Dedifferentiated amniotic fluid mesenchymal stem cell (primary cell): Measurements from ENCODE around the gene BAD.
"Not testable (repeated sequence)": the region's sequence is repeated elsewhere in the genome, so short reads cannot be mapped to it uniquely, and the experiment has no call there.

Experiments used
- DNase-seq: peaks from one replicate; pipeline ENCODE4 v3.0.0-alpha.2; 2016; ENCODE audit errors: extremely low spot score

Gene BAD

GRCh38 chr11:64256300-64256699 lies 28.2 kb downstream of the BAD start:
- no peak for DNase-seq

GRCh38 chr11:64255135-64256128 lies 29.0 kb downstream of the BAD start:
- DNase-seq, result no peak

DNA sequence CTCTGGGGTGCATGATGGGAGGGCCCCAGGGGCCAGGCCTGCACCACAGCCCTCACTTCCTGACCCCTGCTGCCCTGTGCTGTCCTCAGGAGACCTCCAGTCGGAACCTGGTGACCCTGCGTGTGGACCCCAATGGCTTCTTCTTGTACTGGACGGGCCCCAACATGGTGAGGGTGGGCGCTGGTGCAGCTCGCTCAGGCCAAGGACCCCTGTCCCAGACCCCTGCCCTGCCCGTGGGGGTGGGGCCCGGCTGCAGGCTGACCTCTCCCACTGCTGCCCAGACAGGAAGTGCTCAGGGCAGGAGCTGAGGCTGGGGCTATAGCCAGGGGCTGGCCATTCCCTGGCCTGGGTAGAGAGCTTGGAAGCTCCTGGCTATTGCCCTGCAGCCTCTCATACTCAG lies 30.1 kb downstream of the BAD start:
- DNase-seq, result no peak

DNA sequence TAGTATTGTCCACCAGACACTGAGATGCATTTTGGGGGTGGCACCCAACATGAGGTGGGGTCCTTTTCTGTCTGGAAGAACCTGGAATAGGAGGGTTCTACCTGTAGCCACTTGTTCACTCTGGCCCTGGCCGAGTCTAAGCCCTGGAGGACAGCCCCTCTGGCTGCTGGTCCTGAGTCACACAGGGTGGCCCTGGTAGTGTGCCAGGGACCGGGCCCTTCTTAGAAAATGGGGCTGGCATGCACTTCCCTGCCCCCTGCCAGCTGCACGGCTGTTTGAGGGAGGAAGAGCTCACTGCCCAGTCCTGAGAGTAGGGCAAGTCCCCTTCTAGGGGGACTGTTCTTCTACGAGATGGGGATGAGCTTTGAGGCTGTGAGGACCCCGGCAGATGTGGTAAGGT lies 31.0 kb downstream of the BAD start:
- DNase-seq, result no peak

GRCh38 chr11:64253043-64253442 lies 31.4 kb downstream of the BAD start:
- no peak for DNase-seq

DNA sequence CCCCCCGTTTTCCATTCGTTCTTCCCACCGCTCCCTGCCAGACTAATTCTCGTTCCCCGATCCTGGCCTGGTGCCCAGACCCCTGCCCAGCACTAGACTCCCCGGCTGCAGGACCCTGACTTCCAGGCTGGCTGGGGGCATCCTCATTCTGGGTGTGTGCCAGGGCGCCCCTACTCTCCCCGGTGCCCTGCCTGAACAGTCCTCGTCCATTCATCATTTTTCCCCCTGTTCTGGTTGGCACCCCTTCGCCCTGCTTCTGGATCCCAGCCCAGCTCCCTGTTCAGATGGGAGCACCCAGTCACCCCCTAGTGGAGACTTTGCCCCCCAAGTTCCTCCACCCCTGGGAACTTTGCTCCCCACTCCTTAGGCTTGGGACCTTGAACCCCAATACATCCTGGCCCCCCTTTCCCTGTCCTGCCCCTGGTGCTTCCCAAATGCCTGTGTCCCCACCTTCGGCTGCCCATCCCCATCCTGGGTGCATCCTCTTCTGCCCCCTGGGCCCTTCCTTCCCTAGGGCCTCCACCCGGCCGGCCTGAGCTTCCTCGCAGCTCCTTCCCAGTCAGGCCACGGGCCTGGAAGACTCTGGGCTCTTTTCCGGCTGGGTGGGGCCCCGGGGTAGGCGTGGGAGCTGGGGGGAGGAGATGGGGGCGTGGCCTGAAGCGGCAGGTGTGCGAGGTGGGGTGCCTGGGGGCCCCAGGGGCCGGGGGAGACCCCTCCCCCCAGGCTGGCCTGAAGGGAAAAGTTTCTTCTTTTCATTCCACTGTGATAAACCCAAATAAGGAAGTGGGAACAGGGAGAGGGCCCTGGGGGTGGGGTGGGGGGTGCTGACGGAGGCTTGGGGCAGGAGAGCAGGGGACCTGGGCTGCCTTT lies 32.2 kb downstream of the BAD start:
- no peak for DNase-seq

- DNase-seq, result no peak
These were observed 32.8 kb downstream of the BAD start for GRCh38 chr11:64251753-64252002.

- DNase-seq, result peak; percentile 31
These were observed 33.3 kb downstream of the BAD start, which contains the start of gene PLCB3 for GRCh38 chr11:64251016-64251752. Gene PLCB3 (plus strand): TSS chr11:64251530. CDS start chr11:64251650, 120 bp downstream.

DNA sequence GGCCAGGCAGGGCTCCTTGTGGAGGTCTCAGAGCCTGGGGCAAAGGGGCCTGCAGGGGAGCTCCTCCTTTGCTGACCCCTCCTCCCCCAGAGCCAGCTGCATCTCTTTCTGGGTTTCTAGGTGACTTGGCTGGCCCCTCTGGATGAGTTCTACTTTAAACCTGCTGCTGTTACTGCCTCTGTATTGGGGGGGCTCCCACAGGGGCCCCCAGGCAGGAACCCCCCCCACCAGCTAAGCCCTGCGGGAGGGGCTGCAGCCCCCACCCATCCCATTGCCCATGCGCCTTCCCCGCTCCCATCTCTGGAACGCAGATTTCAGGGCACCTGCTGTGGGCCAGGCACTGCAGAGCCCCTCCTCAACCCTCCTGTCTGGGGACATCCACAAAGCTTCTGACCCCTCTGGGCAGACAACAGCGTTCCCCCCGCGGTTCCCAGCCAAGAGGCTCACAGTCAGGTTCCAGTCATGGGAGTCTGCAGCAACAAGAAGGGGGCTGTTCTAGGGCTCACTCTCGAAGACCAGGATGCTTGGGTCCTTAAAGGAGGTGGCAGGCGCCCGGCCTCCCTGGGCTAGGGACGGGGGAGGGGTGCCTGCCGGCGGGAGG lies 34.0 kb downstream of the BAD start:
- DNase-seq, result no peak

DNA sequence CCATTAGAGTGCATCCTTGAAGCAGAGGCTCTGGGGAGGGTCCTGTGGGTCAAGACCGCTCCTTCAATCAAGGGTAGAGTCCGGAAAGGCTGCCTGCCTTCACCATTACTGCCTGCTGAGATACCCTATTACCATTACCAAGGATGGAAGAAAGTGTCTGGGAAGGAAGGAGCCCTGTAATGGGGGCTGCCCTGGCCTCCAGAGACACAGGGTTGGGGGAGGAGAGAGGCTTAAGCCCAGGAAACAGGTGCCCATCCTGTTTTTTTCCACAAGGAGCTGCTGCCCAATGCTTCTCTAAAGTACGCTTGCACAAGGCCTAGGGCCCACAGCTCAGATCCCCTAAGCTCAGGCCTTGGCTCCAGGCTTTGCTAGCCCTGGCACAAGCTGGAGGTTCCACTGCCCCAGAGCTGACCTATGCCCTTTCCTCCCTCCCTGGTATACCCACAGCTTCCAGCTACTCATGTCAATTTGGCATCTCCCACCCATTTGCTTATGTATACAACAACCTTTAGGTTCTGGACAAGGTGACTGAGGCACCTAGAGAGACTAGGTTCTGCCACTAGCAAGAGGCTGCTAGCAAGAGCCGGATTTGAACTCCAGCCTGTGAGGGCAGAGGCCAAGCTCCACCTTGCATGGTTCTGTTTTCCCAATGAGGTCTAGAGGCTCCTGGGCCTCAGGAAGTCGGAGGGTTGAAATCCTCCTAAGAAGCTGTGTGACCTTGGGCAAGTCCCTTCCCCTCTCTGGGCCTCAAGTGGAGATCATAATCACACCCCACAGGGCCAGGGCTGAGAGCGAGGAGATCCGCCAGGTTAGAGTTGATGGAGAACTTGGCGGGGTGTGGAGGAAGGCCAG lies 34.7 kb downstream of the BAD start:
- no peak for DNase-seq

- no peak for DNase-seq
These were observed 35.4 kb downstream of the BAD start for GRCh38 chr11:64249038-64249437.

GRCh38 chr11:64248578-64248977 lies 35.9 kb downstream of the BAD start:
- no peak for DNase-seq

GRCh38 chr11:64247729-64248531 lies 36.5 kb downstream of the BAD start:
- no peak for DNase-seq

GRCh38 chr11:64246871-64247728 lies 37.4 kb downstream of the BAD start, which contains the start of gene PPP1R14B:
Gene PPP1R14B (minus strand): TSS chr11:64246943. CDS start chr11:64246673, 270 bp downstream.
- peak; percentile 71 for DNase-seq

- DNase-seq, result not testable (repeated sequence)
These were observed 37.9 kb downstream of the BAD start for GRCh38 chr11:64246621-64246870.

- DNase-seq, result peak; percentile 85
These were observed 38.5 kb downstream of the BAD start for GRCh38 chr11:64245797-64246620.

DNA sequence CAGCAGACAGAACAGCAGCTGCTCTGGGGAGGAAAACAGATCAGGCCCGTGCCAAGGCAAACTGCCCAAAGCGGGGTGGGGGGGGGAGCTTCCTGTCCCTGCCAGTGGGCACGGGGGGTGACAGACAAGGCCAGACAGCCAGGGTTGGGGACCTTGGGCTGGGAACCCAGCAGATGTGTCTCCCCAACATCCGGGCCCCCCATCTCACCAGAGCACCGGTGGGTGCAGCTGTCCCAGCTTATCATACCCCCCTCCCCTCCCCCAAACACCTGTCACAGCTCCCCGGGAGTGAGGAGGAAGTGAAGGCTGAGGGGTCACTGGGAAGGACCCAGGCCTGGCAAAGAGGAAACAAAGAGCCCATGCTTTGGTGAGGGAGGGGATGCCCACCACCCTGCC lies 39.1 kb downstream of the BAD start:
- DNase-seq, result no peak

DNA sequence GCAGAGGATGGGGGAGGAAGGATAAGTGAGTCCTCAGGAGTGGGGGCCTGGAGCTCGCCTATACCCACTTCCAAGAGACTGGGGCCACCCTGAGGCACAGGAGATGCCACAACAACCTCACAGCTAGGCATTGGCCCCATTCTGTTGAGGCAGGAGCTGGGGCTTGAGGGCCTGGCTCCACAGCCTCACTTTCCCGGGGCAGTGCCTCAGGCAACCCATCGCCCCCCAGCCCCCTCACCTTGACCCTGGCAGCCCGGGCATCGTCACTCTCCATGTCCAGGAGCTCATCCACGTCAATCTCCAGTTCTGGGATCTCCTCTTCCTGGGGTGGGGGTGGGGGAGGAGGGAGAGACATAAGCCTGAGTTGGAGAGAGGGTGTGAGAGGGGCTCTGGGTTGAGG lies 39.5 kb downstream of the BAD start:
- no peak for DNase-seq
